Breast epithelium (tissue), 4 donors: ENCODE results near the gene HBG2. TPM values are rescaled to one million over a fixed set of nuclear protein-coding genes. Genes with fewer than 3 reads are reported as not detected.

Experiments
- DNase-seq, 2 donors: peaks; one replicate each; pipeline ENCODE4 v3.0.0-alpha.2; 2019; ENCODE audit warnings: low spot score in 2 of 2
- H3K27ac ChIP-seq, 2 donors: fragments of 200-600 bp; sonication (generic) in 1 of 2; one replicate each; pipeline ENCODE4 v1.5.1; 2016 to 2019; ENCODE audit warnings: mild to moderate bottlenecking in 1 of 2
- H3K27me3 ChIP-seq, 2 donors: fragments of 200-600 bp; sonication (generic) in 1 of 2; one replicate each; pipeline versions ENCODE4 v1.5.1 to v1.6.0; 2017 to 2019; ENCODE audit warnings: control low read depth in 1 of 2, mild to moderate bottlenecking in 1 of 2
- H3K36me3 ChIP-seq: fragments of 200-600 bp; one replicate; pipeline ENCODE4 v1.5.1; 2019
- H3K4me1 ChIP-seq, 2 donors: fragments of 200-600 bp; sonication (generic); one replicate each; pipeline ENCODE4 v1.5.1; 2016 to 2019; ENCODE audit warnings: control low read depth in 1 of 2
- H3K4me3 ChIP-seq, 3 donors: fragments of 200-600 bp; sonication (generic); 1 replicate in 2 of 3; 2 replicates in 1 of 3; pipeline ENCODE4 v1.5.1; 2016 to 2019; ENCODE audit warnings: mild to moderate bottlenecking in 3 of 3, moderate library complexity in 2 of 3
- H3K9me3 ChIP-seq, 2 donors: fragments of 200-600 bp; sonication (generic) in 1 of 2; one replicate each; pipeline ENCODE4 v1.5.1; 2016 to 2019; ENCODE audit warnings: control low read depth in 1 of 2
- CTCF ChIP-seq, 3 donors: fragments of 450-650 bp; IDR thresholded peaks; one replicate each; pipeline ENCODE4 v1.5.1; 2016 to 2017; ENCODE audit warnings: antibody characterized with exemption in 3 of 3, mild to moderate bottlenecking in 3 of 3, moderate library complexity in 3 of 3
- POLR2A ChIP-seq: fragments of 450-650 bp; IDR thresholded peaks from one replicate; pipeline ENCODE4 v1.6.1; 2016; ENCODE audit warnings: antibody characterized with exemption, mild to moderate bottlenecking, moderate library complexity
- POLR2AphosphoS5 ChIP-seq, 3 donors: sonication (generic); formaldehyde crosslinking; IDR thresholded peaks; one replicate each; pipeline ENCODE4 v1.6.1; 2017; ENCODE audit warnings: antibody characterized with exemption in 3 of 3
- intact Hi-C: fragments of 100-400 bp; cut with DNase I; formaldehyde crosslinking; loops from one replicate; pipeline ENCODE4 v1.15.1; 2023; ENCODE audit warnings: low total_unique reads
- total RNA-seq, 3 donors: library from RNA; depleted of rRNA; stranded (reverse); fragments of >200 nt; gene quantifications; one replicate each; pipeline ENCODE4 v1.1.0, GENCODE V29; 2016

The HBG2 gene
- total RNA-seq, 3 donors from 2014 or later: not detected

GRCh38 chr11:5285703-5286340, 31.2 kb upstream of the HBG2 start:
- Histone ChIP-seq H3K4me3 (no peak overlapping the region), H3K4me1 (no peaks in the 10 kb centered on the region), H3K9me3 (no peaks in the 10 kb centered on the region), H3K27me3 (no peaks in the 10 kb centered on the region), H3K27ac (no peak overlapping the region), H3K36me3 (no peaks in the 10 kb centered on the region)
- TF ChIP-seq CTCF (IDR thresholded peaks at IDR 0.05) (no peak), POLR2A (no peak), POLR2AphosphoS5 (IDR thresholded peaks at IDR 0.05) (no peak)
- DNase-seq: no peak
- intact Hi-C loops: no loop called here

- Histone ChIP-seq H3K4me3 (no peak overlapping the region), H3K27me3 (no peaks in the 10 kb centered on the region), H3K27ac (no peak overlapping the region), H3K9me3 (no peaks in the 10 kb centered on the region), H3K36me3 (no peaks in the 10 kb centered on the region), H3K4me1 (no peaks in the 10 kb centered on the region)
- intact Hi-C loops: no loop called here
- DNase-seq: no peak
- TF ChIP-seq POLR2AphosphoS5 (IDR thresholded peaks at IDR 0.05) (no peak), POLR2A (no peak), CTCF (IDR thresholded peaks at IDR 0.05) (no peak)
Observed at GRCh38 chr11:5284637-5285036, 30.1 kb upstream of the HBG2 start.

GRCh38 chr11:5283882-5284281, 29.3 kb upstream of the HBG2 start:
- no peaks in the 10 kb centered on the region for H3K4me1 ChIP-seq
- DNase-seq: no peak
- no peak overlapping the region for H3K27ac ChIP-seq
- no peak overlapping the region for H3K4me3 ChIP-seq
- no peaks in the 10 kb centered on the region for H3K9me3 ChIP-seq
- no peaks in the 10 kb centered on the region for H3K27me3 ChIP-seq
- no peaks in the 10 kb centered on the region for H3K36me3 ChIP-seq
- intact Hi-C loops: no loop called here
- no peak for TF ChIP-seq CTCF (IDR thresholded peaks at IDR 0.05)
- no peak for TF ChIP-seq POLR2A

- H3K27ac ChIP-seq: no peak overlapping the region
- no peaks in the 10 kb centered on the region for H3K36me3 ChIP-seq
- TF ChIP-seq POLR2A (no peak), CTCF (IDR thresholded peaks at IDR 0.05) (no peak), POLR2AphosphoS5 (IDR thresholded peaks at IDR 0.05) (no peak)
- no peak overlapping the region for H3K4me3 ChIP-seq
- H3K27me3 ChIP-seq: no peaks in the 10 kb centered on the region
- no peaks in the 10 kb centered on the region for H3K9me3 ChIP-seq
- intact Hi-C loops: no loop called here
- no peak for DNase-seq
- H3K4me1 ChIP-seq: no peaks in the 10 kb centered on the region
Observed at GRCh38 chr11:5283086-5283485, 28.5 kb upstream of the HBG2 start.

GRCh38 chr11:5282628-5283027, 28.0 kb upstream of the HBG2 start:
- no peak overlapping the region for H3K27ac ChIP-seq
- no peak for DNase-seq
- no peaks in the 10 kb centered on the region for H3K36me3 ChIP-seq
- TF ChIP-seq CTCF (IDR thresholded peaks at IDR 0.05) (no peak), POLR2A (no peak), POLR2AphosphoS5 (IDR thresholded peaks at IDR 0.05) (no peak)
- H3K9me3 ChIP-seq: no peaks in the 10 kb centered on the region
- no peak overlapping the region for H3K4me3 ChIP-seq
- no peaks in the 10 kb centered on the region for H3K4me1 ChIP-seq
- no peaks in the 10 kb centered on the region for H3K27me3 ChIP-seq
- intact Hi-C loops: no loop called here
